A549 (cell line): ENCODE measurements around the gene UVSSA. TPM values are rescaled to one million over a fixed set of nuclear protein-coding genes. Genes with fewer than 3 reads are reported as not detected.

Source experiments
- ATAC-seq, 2 experiments: fragments of 200-7000 bp in 1 of 2; fragments of >200 bp in 1 of 2; cut with Nextera tagmentation in 1 of 2; cut with Tn5 transposase in 1 of 2; 3 replicates each; pipeline versions ENCODE4 v1.8.0 to v1.9.1; 2018 to 2020; ENCODE audit warnings: mild to moderate bottlenecking in 1 of 2, moderate library complexity in 1 of 2
- CTCF ChIA-PET: fragments of 300-600 bp; sonication (Branson Sonifier 250); formaldehyde crosslinking; extraction: SDS; loops from one replicate; lab custom pipeline; 2021; ENCODE audit warnings: antibody characterized with exemption, inconsistent platforms; lab: Yijun Ruan, JAX
- POLR2A ChIA-PET: fragments of 350-600 bp; formaldehyde crosslinking; extraction: SDS; loops from one replicate; lab custom pipeline; 2021; ENCODE audit warnings: antibody characterized with exemption, inconsistent platforms; lab: Yijun Ruan, JAX
- DNase-seq, 2 experiments: peaks; one replicate each; pipeline versions ENCODE4 v3.0.0 to v3.0.0-alpha.2; 2011 to 2016; ENCODE audit warnings: low read depth in 1 of 2, low spot score in 1 of 2
- FAIRE-seq: peaks from 2 replicates; lab custom pipeline; 2011; peaks lifted over from hg19 to GRCh38; lab: Jason Lieb, UNC
- H3K27ac ChIP-seq, 2 experiments: fragments of >200 bp; sonication (Bioruptor Twin); formaldehyde crosslinking; 3 replicates each; pipeline ENCODE4 v1.5.1; 2016 to 2017
- H3K4me1 ChIP-seq: fragments of >200 bp; sonication (Bioruptor Twin); formaldehyde crosslinking; 3 replicates; pipeline ENCODE4 v1.6.1; 2016
- H3K4me2 ChIP-seq: fragments of >200 bp; sonication (Bioruptor Twin); formaldehyde crosslinking; 3 replicates; pipeline ENCODE4 v1.6.1; 2016
- H3K4me3 ChIP-seq: fragments of >200 bp; sonication (Bioruptor Twin); formaldehyde crosslinking; 3 replicates; pipeline ENCODE4 v1.5.1; 2016
- H3K9me3 ChIP-seq: fragments of >200 bp; sonication (Bioruptor Twin); formaldehyde crosslinking; 3 replicates; pipeline ENCODE4 v1.6.1; 2016
- CBX8 ChIP-seq: fragments of 200-600 bp; sonication (generic); IDR thresholded peaks from 2 replicates; pipeline ENCODE4 v1.6.1; 2016
- CEBPB ChIP-seq, 2 experiments: fragments of >200 bp in 1 of 2; sonication (Bioruptor Twin) in 1 of 2; formaldehyde crosslinking in 1 of 2; IDR thresholded peaks; 2 replicates each; pipeline ENCODE4 v1.6.1; 2012 to 2016
- CHD2 ChIP-seq: fragments of 150-350 bp; IDR thresholded peaks from 2 replicates; pipeline ENCODE4 v1.6.1; 2014; ENCODE audit warnings: low read length; ENCODE audit not compliant: partially characterized antibody
- CHD4 ChIP-seq: fragments of 200-600 bp; sonication (generic); IDR thresholded peaks from 2 replicates; pipeline ENCODE4 v1.6.1; 2016; ENCODE audit warnings: antibody characterized with exemption, mild to moderate bottlenecking, borderline replicate concordance
- EHMT2 ChIP-seq: fragments of 200-600 bp; sonication (generic); IDR thresholded peaks from 2 replicates; pipeline ENCODE4 v1.6.1; 2016; ENCODE audit warnings: antibody characterized with exemption, low read depth, mild to moderate bottlenecking, moderate library complexity
- EP300 ChIP-seq, 2 experiments: fragments of >200 bp; sonication (Bioruptor Twin); formaldehyde crosslinking; IDR thresholded peaks; 2 replicates in 1 of 2; 3 replicates in 1 of 2; pipeline ENCODE4 v1.6.1; 2016 to 2017
- ESRRA ChIP-seq: fragments of 150-350 bp; IDR thresholded peaks from 2 replicates; pipeline ENCODE4 v1.6.1; 2014; ENCODE audit warnings: mild to moderate bottlenecking, low read length, borderline replicate concordance
- FOSL2 ChIP-seq, 2 experiments: fragments of 450-650 bp in 1 of 2; fragments of >200 bp in 1 of 2; sonication (Bioruptor Twin) in 1 of 2; formaldehyde crosslinking; IDR thresholded peaks; 2 replicates each; pipeline versions ENCODE4 v1.5.0 to v1.6.1; 2016 to 2020; ENCODE audit warnings: mild to moderate bottlenecking in 1 of 2, moderate library complexity in 1 of 2
- FOXS1 ChIP-seq: fragments of 250-450 bp; sonication (Bioruptor Pico); IDR thresholded peaks from 2 replicates; pipeline ENCODE4 v1.5.0; 2020; ENCODE audit warnings: mild to moderate bottlenecking, moderate library complexity
- HOXA7 ChIP-seq: fragments of 250-450 bp; sonication (Bioruptor Pico); IDR thresholded peaks from 2 replicates; pipeline ENCODE4 v1.5.0; 2020; ENCODE audit warnings: mild to moderate bottlenecking, moderate library complexity
- HOXB5 ChIP-seq: fragments of 250-450 bp; sonication (Bioruptor Pico); IDR thresholded peaks from 2 replicates; pipeline ENCODE4 v1.5.0; 2020; ENCODE audit warnings: mild to moderate bottlenecking, moderate library complexity
- JUN ChIP-seq, 2 experiments: fragments of >200 bp; sonication (Bioruptor Twin); formaldehyde crosslinking; IDR thresholded peaks; 2 replicates in 1 of 2; 3 replicates in 1 of 2; pipeline ENCODE4 v1.6.1; 2016 to 2017
- JUNB ChIP-seq: fragments of >200 bp; sonication (Bioruptor Twin); formaldehyde crosslinking; IDR thresholded peaks from 2 replicates; pipeline ENCODE4 v1.6.1; 2016
- KDM5A ChIP-seq: fragments of 200-600 bp; sonication (generic); IDR thresholded peaks from 2 replicates; pipeline ENCODE4 v1.6.1; 2016; ENCODE audit warnings: antibody characterized with exemption, mild to moderate bottlenecking
- MAFK ChIP-seq: fragments of 450-650 bp; IDR thresholded peaks from 2 replicates; pipeline ENCODE4 v1.6.1; 2014; ENCODE audit not compliant: partially characterized antibody
- NFE2L2 ChIP-seq: fragments of 150-350 bp; conservative IDR thresholded peaks from 2 replicates; pipeline ENCODE4 v1.6.1; 2014; ENCODE audit warnings: low read length
- NPAS2 ChIP-seq: fragments of 250-450 bp; sonication (Bioruptor Pico); IDR thresholded peaks from 2 replicates; pipeline ENCODE4 v1.8.0; 2022; ENCODE audit warnings: mild to moderate bottlenecking, moderate library complexity, borderline replicate concordance
- POLR2A ChIP-seq: IDR thresholded peaks from 2 replicates; pipeline ENCODE4 v1.6.1; 2012; ENCODE audit warnings: mild to moderate bottlenecking, low read length
- POLR2AphosphoS2 ChIP-seq: conservative IDR thresholded peaks from 2 replicates; pipeline ENCODE4 v1.6.1; 2012; ENCODE audit warnings: low read length, improper control_type of control experiment, inconsistent platforms
- RAD21 ChIP-seq, 2 experiments: fragments of >200 bp in 1 of 2; sonication (Bioruptor Twin) in 1 of 2; formaldehyde crosslinking in 1 of 2; IDR thresholded peaks in 1 of 2; conservative IDR thresholded peaks in 1 of 2; 2 replicates in 1 of 2; 3 replicates in 1 of 2; pipeline ENCODE4 v1.6.1; 2012 to 2018; ENCODE audit warnings: inconsistent platforms in 1 of 2
- RCOR1 ChIP-seq: fragments of 150-350 bp; IDR thresholded peaks from 2 replicates; pipeline ENCODE4 v1.6.1; 2014; ENCODE audit warnings: antibody characterized with exemption, low read length, low read depth
- RNF2 ChIP-seq: fragments of 200-600 bp; sonication (generic); IDR thresholded peaks from 2 replicates; pipeline ENCODE4 v1.6.1; 2016; ENCODE audit warnings: low read depth, mild to moderate bottlenecking, antibody characterized with exemption, moderate library complexity, borderline replicate concordance
- TFCP2L1 ChIP-seq: fragments of 250-450 bp; sonication (Bioruptor Pico); IDR thresholded peaks from 2 replicates; pipeline ENCODE4 v1.5.0; 2021; ENCODE audit warnings: mild to moderate bottlenecking
- TP53 ChIP-seq: fragments of 250-450 bp; sonication (Bioruptor Pico); IDR thresholded peaks from 2 replicates; pipeline ENCODE4 v1.5.0; 2021; ENCODE audit warnings: mild to moderate bottlenecking, moderate library complexity
- ZFP36 ChIP-seq: fragments of 450-650 bp; IDR thresholded peaks from 2 replicates; pipeline ENCODE4 v1.6.1; 2014; ENCODE audit warnings: borderline replicate concordance; ENCODE audit not compliant: partially characterized antibody
- WGBS: methylation state at CpG from one replicate; pipeline ENCODE4 v1.1.6; 2017; ENCODE audit errors: missing lambda C conversion rate; 5-methylcytosine and 5-hydroxymethylcytosine counted together
- polyA plus RNA-seq, 4 experiments: library from polyadenylated mRNA; depleted of rRNA in 3 of 4; stranded (reverse); fragments of >200 nt; fragmentation: RNase III in 1 of 4; extraction: RNeasy Plus Mini Kit Qiagen cat#74134 plus additional on column Dnase treatment in 1 of 4; gene quantifications; 2 replicates in 3 of 4; 3 replicates in 1 of 4; pipeline ENCODE4 v1.2.3, GENCODE V29; 2011 to 2017
- TF ChIP-seq, protein P1 (sequence below): fragments of >200 bp; sonication (Bioruptor Twin); formaldehyde crosslinking; IDR thresholded peaks from 3 replicates; pipeline ENCODE4 v1.6.1; 2016

UVSSA gene
- polyA plus RNA-seq, 2 of the 4 experiments (the other 2 are of a cell fraction) = 4.5 to 6.9 TPM

DNA sequence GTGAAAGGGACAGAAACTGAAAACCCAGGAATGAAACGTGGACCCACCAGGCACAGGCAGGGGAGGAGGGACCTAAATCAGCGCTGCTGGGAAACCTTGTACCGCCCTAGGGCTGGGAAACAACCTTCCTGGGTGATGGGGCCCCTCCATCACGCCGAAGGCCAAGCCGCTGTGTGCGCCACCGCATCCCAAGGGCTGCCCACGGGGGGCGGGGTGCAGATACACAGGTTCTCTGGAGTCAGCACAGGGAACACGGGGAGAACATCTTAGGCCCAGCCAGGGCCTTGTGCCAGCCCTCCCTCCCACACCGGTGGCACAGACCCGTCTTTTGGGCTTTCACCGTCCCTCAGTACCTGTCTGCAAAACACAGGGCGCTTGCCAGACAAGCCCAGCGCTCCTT, 13.0 kb downstream of the UVSSA start:
- H3K27ac ChIP-seq = no peak overlapping the region
- no peak overlapping the region for H3K4me2 ChIP-seq
- TF ChIP-seq NFE2L2 (no peak), RCOR1 (no peak), TP53 (CRISPR knock-in tag) (no peak), FOXS1 (CRISPR knock-in tag) (no peak), ZFP36 (no peak), KDM5A (no peak), NPAS2 (CRISPR knock-in tag) (no peak), JUNB (no peak), HOXA7 (CRISPR knock-in tag) (no peak), JUN (IDR thresholded peaks at IDR 0.05) (no peak), POLR2AphosphoS2 (no peak), POLR2A (no peak), CBX8 (no peak), CHD4 (no peak), MAFK (no peak), RNF2 (no peak)
- TF ChIP-seq, protein P1, sequence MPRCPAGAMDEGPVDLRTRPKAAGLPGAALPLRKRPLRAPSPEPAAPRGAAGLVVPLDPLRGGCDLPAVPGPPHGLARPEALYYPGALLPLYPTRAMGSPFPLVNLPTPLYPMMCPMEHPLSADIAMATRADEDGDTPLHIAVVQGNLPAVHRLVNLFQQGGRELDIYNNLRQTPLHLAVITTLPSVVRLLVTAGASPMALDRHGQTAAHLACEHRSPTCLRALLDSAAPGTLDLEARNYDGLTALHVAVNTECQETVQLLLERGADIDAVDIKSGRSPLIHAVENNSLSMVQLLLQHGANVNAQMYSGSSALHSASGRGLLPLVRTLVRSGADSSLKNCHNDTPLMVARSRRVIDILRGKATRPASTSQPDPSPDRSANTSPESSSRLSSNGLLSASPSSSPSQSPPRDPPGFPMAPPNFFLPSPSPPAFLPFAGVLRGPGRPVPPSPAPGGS = no peak
- TF ChIP-seq, all 56 proteins: peak for 0
- no peak for ATAC-seq
- 94% methylated on average over 9 of the region's 16 CpGs for WGBS
- CTCF ChIA-PET = interaction anchor here (0.9 to 1.0 kb wide), 2 partner anchors 13 to 153 kb away, joined by 3 read pairs; partner anchors contain the start of gene UVSSA
- no peaks in the 10 kb centered on the region for H3K9me3 ChIP-seq
- POLR2A ChIA-PET = no interaction called here
- H3K4me1 ChIP-seq = no peaks in the 10 kb centered on the region
- no peak for FAIRE-seq
- no peak for DNase-seq
- no peak overlapping the region for H3K4me3 ChIP-seq

DNA sequence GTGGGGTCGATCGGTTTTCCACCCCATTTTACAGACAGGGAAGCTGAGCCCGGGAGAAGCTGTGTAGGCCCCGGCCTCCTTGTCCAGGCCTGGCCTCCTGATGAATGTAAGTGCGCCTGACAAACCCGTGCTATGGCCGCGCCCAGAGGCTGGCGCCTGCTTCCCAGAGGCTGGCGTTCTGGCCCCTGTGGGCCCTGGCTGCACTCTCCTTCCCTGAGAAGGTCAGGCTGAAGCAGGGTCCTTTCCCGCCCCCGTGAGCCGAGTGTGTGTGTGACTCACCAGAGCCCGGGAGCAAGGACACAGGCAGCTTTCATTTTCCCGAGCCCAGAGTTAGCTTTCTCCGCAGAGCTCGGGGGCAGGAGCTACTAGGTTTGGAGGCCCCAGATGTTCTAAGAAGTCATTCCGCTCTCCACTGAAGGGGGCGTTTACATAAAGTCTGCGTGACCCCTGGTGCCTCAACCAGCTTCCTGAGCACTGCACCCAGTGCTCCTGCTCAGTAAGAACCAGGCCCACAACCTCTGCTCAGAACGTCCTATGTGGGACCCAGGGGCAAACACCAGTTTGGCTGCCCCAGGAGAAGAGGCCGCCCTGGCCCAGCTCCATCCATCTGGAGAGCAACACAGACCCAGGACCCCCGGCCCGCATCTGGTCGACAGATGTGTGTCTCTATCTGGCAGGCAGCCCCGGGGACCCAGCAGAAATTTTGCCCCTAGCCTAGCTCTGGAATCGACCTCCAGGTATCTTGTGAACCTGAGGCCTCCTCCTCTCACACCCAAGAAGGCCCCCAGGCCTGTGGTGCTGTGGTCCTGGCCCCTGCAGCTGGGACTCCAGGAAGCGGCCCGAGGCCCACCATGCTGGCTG, 13.6 kb downstream of the UVSSA start:
- Histone ChIP-seq H3K4me3 (no peak overlapping the region), H3K4me2 (no peak overlapping the region), H3K9me3 (no peaks in the 10 kb centered on the region), H3K27ac (no peak overlapping the region), H3K4me1 (no peaks in the 10 kb centered on the region)
- no peak for TF ChIP-seq EHMT2
- no peak for TF ChIP-seq TFCP2L1 (CRISPR knock-in tag)
- TF ChIP-seq POLR2A = no peak
- TF ChIP-seq HOXB5 (CRISPR knock-in tag) = no peak
- no peak for TF ChIP-seq CHD2
- TF ChIP-seq RNF2 = no peak
- no peak for TF ChIP-seq RAD21 (conservative IDR thresholded peaks at IDR 0.05 in 1 of 2, IDR thresholded peaks at IDR 0.05 in 1 of 2)
- POLR2A ChIA-PET = no interaction called here
- DNase-seq (no peak), FAIRE-seq (no peak), ATAC-seq (no peak)
- WGBS = 97% methylated on average over 11 of the region's 29 CpGs
- CTCF ChIA-PET = interaction anchor here (0.9 kb wide), 1 partner anchor 14 kb away, joined by 3 read pairs; the partner anchor contains the start of gene UVSSA

DNA sequence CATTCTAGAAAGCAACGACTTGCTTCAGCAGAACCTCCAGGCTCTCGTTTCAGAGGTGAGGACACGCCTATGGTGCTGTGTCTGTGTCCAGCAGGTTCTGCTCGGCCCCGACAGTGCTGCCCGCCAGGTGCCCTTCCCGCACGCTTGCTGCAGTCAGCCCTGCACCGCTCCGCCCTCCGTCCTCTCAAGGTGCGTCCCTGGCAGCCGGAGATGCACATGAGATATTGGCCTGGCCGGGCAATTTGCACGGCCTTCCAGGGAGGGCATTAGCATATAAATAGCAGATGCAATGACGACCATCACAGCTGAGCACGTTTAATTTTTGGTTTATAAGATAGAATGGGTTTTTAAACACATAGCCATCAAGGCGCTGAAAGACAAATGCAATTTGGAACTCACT, 14.4 kb downstream of the UVSSA start:
- Histone ChIP-seq H3K27ac (no peak overlapping the region), H3K4me1 (no peaks in the 10 kb centered on the region), H3K4me3 (no peak overlapping the region), H3K9me3 (no peaks in the 10 kb centered on the region)
- CTCF ChIA-PET = no interaction called here
- ATAC-seq = no peak
- no peak for TF ChIP-seq CEBPB (IDR thresholded peaks at IDR 0.05)
- no peak for TF ChIP-seq FOSL2 (IDR thresholded peaks at IDR 0.05)
- no peak for TF ChIP-seq FOSL2 (CRISPR knock-in tag; IDR thresholded peaks at IDR 0.05)
- no peak for TF ChIP-seq HOXB5 (CRISPR knock-in tag)
- no peak for TF ChIP-seq NFE2L2
- TF ChIP-seq POLR2AphosphoS2 = no peak
- no peak for TF ChIP-seq EP300 (IDR thresholded peaks at IDR 0.05)
- no peak for TF ChIP-seq ESRRA
- TF ChIP-seq, all 56 proteins: peak for 0
- DNase-seq (no peak), FAIRE-seq (no peak)
- POLR2A ChIA-PET = no interaction called here
- WGBS = 93% methylated on average over 18 of the region's 18 CpGs
- H3K4me2 ChIP-seq = no peak overlapping the region
